COLO668 (cell line): ENCODE results near the gene LPCAT3.
A peak's percentile ranks its signal among the peaks of the same experiment; 100 is the strongest.
"Not testable (repeated sequence)": the region's sequence is repeated elsewhere in the genome, so short reads cannot be mapped to it uniquely, and the experiment has no call there.

Experiments
- DNase-seq: peaks from one replicate; lab custom pipeline; 2025; ENCODE audit not compliant: unreplicated experiment; lab: John Stamatoyannopoulos, UW

The LPCAT3 gene, protein sequence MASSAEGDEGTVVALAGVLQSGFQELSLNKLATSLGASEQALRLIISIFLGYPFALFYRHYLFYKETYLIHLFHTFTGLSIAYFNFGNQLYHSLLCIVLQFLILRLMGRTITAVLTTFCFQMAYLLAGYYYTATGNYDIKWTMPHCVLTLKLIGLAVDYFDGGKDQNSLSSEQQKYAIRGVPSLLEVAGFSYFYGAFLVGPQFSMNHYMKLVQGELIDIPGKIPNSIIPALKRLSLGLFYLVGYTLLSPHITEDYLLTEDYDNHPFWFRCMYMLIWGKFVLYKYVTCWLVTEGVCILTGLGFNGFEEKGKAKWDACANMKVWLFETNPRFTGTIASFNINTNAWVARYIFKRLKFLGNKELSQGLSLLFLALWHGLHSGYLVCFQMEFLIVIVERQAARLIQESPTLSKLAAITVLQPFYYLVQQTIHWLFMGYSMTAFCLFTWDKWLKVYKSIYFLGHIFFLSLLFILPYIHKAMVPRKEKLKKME

DNA sequence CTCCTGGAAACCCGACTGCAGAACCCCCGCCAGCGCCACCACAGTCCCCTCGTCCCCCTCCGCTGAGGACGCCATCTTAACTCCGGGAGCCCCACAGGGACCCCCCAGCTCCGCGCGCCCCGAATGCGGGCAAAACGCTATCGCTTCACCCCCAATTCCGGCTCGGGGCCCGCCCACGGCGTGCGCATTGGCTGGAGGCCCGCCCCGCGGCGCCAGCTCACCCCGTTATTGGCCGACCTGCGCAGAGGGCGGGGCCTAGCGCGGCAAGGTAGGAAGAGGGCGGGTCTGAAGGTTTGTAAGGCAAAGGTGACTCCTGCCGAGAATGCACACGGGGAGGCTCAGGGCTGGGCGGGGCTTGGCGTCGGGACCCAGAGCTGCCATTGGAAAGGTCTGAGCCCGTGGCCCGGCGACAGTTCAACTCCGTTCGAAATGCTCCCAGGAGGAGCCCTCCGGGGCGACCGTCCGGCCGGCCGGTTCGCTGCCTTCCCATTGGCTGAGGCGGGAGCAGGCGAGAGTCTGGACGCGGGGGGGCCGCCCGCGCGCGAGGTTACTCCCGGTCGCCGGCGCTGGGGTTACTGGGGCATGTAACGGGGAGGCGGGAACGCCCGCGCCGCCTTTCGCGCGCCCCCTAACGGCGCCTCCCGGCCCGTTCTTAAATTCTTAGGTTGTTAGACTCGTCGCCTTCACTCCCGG is at the start of gene LPCAT3:
LPCAT3 (minus strand) TSS at position 127 of the 693 bp plus-strand sequence; CDS start at position 75, 52 bp downstream.
- peak; percentile 96 for DNase-seq

DNA sequence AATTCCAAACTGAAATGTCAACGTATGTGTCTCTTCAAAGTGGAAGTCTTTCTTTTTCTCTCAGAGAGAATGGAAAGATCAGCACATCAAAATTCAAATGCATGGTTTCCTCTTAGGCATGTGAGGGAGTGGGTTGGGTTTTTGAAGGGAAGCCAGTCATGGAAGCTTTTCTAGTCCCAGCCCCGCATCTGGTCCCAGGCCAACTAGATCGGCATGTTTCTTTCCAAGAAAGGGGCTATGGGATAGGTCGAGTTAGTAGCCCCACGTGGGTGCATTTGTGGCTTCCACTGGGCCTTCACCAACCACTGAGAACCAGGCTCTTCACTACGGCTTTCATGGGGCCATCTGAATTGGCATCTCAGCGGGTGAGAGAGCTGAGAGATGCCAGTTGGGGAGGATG is 48.8 kb upstream of the LPCAT3 start:
- DNase-seq = no peak

DNA sequence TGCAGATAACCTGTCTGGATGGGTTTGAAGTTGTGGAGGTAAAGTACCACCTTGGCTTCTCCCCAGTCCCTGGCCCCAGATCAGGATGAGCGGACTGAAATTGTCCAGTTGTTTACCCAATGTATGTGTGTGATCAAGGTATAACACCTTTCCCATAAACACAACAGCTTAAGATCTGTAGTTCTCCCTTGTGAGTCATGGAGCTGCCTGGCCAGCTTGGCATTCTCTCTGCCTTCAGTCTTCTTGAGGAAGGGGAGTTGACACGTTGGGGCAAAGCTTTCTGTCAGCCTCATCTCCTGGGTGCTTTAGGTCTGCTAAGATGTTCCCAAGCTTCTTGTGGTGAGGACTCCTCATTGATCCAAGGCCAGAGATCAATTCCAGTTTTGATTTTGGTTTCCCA is 48.3 kb upstream of the LPCAT3 start:
- DNase-seq = no peak

DNA sequence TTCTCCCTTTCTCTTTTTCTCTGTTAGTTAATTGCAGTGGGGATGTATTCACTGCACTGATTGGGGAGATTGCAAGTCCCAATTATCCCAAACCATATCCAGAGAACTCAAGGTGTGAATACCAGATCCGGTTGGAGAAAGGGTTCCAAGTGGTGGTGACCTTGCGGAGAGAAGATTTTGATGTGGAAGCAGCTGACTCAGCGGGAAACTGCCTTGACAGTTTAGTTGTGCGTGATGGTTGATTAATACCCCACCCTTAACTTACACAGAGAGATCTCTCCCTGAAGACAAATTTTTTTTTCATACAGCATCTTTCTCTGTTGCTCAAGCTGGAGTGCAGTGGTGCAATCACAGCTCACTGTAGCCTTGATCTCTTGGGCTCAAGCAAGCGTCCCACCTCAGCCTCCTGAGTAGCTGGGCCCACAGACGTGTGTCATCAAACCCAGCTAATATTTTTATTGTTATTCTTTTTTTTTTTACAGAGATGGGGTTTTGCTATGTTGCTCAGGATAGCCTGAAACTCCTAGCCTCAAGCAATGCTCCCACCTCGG is 46.9 kb upstream of the LPCAT3 start:
- no peak for DNase-seq

DNA sequence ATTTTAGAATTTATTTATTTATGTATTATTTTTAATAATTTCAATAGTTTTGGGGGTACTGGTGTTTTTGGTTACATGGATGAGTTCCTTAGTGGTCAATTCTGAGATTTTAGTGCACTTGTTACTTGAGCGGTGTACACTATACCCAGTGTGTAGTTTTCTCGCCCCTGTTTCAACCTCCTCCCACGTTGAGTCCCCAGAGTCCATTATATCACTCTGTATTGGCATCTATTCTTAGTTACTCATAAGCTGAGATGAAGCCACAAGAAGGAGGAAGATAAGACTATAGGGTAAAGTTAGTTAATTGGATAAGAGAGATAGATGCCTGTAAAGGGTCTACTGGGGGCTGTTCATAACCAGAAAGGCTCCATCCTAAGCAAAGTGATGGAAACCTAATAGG is 46.2 kb upstream of the LPCAT3 start:
- no peak for DNase-seq

DNA sequence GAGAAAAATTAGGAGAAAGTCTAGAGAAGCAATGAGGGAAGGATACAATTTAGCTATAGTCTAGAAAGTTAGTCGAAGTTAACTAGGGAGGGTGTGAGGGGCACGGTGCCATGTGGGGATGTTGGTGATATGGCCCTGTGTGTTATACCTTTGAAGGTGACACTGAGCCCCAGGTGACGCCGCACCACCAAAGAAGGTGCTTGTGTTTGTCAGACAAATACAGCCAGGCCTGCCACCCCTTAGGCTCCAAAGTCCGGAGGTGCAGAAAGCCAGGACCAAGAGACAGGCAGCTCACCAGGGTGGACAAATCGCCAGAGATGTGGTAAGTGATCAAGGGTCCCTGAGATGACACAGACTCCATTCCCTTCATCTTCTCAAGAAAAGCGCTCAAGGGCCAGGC is 43.3 kb upstream of the LPCAT3 start:
- DNase-seq = no peak

DNA sequence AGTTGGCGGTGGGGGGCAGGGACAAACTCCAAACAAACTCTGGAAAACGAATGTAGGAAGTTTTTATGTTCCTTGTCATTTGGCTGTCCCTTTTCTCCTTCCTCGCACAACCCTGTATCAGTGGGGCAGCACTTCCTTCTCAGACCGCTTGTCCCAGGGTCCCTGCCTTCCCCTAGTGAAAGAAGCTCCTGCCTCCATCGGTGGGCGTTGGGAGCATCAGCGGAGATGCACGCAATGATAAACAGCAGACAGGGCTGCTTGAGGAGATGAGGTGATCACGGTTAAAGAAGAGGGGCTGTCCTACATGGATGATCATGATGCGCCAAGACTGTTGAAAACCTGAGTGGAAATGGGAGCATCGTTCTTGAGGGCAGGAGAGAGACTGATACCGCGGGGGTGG is 42.9 kb upstream of the LPCAT3 start:
- no peak for DNase-seq

DNA sequence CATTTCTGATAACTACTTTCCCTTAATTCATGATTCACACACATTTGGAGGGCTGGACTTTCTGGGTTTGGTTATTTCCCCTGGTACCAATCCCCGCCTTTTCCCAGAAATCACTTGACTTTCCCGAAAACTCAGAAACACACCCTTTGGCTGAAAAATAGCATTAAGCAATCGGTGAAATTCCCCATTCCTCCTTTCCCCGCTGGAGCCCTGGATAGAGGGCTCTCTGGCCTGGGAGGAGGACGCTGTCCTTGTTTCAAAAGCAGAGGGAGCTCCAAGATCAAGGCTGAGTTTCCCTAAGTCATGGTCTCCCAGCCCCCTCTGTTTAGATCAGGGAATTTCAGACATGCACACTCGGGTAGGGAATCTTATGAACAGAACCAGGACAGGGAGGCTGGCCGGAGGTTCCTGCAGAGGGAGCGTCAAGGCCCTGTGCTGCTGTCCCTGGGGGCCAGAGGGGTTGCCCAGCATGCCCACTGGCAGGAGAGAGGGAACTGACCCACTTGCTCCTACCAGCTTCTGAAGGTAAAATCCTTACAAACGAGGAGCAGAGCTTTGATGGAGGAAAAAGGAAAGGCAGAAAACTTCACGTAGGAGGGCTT is 42.2 kb upstream of the LPCAT3 start, which contains the start of gene C1S:
C1S (plus strand) TSS at position 366 of the 602 bp plus-strand sequence. CDS start 1,195 bp downstream, outside the sequence.
- DNase-seq = no peak

DNA sequence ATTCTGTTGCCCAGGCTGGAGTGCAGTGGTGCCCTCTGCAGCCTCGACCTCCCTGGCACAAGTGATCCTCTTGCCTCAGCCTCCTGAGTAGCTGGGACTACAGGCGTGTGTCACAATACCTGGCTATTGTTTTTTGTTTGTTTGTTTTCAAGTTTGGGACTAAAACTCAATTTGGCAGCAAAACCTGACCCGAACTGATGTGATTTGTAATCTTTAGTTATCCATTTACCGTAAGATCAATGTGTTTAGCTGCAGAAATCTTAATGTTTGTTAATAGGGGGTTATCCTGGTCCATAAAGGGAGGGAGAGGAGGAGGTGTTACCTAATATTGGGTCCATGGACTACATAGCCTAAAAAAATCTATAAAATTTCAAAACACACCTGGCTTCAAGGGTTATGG is 41.5 kb upstream of the LPCAT3 start:
- DNase-seq = no peak

DNA sequence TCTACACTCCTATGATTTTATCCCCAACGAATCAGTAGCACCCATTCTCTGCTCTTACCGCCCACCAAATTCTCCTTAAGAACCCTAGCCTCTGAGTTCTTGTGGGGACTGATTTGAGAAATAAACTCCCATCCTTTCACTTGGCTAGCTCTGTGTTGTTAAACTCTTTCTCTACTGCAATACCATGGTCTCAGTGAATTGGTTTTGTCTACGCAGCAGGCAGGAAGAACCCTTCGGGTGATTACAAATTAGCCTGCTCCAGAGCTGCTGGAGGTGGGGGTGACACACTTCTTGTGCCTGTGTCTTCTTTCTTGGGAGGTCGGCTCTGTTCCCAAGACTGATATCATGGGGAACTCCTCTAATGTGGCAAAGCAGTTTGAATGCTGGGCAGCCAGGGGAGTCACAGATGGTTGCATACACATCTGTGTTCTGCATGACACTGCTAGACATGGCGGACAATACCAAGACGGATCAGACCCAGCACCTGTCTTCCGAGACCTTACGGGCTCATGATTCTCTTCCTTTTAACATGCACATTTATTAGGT is 40.6 kb upstream of the LPCAT3 start:
- no peak for DNase-seq

DNA sequence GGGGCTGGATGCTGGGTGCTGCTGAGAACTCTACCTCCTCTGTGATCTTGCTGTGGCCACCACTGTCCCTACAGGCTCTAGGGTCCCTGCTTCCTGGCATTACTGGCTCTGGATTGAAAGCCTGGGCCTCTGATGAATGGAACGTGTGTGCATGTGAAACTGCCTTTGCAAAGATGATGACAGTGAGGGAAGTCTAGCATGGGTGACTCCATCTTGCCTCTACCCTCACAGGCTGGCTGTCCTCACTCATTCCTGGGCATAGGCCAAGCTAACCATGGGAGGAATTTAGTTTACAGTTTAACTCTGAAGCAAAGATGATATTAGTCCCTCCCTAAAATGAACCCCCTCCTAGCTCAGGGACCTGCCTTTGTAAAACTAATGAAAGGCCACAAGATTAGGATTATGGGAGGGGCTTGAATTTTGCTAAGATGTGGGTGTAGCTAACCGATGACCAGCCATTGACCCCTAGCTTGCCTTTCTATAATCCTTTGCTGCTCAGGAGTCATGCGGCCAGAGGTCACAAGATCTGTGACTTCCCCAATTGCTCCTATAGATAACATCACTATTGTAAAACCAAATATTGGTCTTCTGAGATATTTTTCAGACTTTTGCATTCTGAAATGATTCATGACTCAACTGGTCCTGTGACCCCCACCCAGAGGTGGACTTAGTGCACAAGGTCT is 40.0 kb upstream of the LPCAT3 start:
- DNase-seq = no peak

DNA sequence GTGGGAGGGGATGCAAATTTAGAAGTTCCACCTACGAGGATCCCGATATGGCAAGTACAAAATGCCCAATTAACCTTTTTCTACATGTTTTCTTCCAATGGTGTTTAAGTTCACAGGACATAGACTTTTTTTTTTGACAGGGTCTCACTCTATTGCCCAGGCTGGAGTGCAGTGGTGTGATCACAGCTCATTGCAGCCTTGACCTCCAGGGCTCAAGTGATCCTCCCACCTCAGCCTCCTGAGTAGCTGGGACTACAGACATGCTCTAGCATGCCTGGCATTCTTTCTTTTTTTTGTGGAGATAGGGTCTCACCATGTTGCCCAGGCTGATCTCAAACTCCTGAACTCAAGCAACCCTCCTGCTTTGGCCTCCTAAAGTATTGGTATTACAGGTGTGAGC is 37.5 kb upstream of the LPCAT3 start:
- not testable (repeated sequence) for DNase-seq

DNA sequence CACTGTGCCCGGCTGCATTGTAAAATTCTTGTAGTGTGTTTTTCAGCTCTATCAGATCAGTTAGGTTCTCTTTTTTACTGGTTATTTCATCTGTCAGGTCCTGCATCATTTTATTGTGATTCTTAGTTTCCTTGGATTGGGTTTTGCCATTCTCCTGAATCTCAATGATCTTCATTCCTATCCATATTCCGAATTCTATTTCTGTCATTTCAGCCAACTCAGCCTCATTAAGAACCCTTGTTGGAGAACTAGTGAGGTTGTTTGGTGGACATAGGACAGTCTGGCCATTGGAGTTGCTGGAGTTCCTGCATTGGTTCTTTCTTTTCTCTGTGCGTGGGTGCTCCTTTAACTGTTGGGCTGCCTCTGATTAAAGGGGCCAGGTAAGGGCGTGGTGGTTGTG is 36.6 kb upstream of the LPCAT3 start:
- no peak for DNase-seq

DNA sequence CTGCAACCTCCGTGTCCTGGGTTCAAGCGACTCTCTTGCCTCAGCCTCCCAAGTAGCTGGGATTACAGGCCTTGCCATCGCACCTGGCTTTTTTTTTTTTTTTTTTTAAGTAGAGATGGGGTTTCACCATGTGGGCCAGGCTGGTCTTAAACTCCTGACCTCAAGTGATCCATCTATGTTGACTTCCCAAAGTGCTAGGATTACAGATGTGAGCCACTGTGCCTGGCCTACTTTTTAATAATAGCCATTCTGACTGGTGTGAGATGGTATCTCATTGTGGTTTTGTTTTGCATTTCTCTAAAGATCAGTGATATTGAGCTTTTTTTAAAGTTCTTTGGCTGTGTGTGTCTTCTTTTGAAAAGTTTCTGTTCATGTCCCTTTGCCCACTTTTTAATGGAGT is 31.7 kb upstream of the LPCAT3 start:
- DNase-seq = not testable (repeated sequence)

DNA sequence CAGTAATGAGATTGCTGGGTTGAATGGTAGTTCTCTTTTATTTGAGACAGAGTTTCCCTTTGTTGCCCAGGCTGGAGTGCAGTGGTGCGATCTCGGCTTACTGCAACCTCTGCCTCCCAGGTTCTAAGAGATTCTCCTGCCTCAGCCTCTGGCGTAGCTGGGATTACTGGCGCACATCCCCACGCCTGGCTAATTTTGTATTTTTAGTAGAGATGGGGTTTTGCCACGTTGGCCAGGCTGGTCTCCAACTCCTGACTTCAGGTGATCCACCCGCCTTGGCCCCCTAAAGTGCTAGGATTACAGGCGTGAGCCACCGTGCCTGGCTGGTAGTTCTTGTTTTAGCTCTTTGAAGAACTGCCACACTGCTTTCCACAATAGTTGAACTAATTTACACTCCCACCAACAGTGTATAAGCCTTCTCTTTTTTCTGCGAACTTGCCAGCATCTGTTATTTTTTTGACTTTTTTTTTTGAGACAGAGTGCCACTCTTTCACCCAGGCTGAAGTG is 31.2 kb upstream of the LPCAT3 start:
- not testable (repeated sequence) for DNase-seq

DNA sequence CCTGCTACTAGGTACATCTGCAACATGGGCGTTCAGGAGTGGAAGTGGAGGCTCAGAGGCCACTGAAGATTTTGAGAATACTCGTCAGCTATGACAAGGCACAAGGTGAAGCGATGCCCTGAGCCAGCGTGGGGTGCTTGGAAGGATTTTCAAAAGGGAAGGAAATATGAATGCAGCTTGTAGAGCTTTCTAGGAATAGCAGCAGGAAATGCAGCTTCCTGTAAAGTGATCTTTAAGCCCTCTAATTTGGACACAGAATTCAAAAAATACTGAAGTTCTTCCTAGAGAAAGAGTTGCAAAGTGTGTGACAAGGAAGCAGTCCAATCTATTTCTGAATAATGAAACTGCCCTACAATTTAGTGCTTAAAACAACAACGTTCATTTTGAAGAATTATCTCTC is 29.0 kb upstream of the LPCAT3 start:
- DNase-seq = no peak

DNA sequence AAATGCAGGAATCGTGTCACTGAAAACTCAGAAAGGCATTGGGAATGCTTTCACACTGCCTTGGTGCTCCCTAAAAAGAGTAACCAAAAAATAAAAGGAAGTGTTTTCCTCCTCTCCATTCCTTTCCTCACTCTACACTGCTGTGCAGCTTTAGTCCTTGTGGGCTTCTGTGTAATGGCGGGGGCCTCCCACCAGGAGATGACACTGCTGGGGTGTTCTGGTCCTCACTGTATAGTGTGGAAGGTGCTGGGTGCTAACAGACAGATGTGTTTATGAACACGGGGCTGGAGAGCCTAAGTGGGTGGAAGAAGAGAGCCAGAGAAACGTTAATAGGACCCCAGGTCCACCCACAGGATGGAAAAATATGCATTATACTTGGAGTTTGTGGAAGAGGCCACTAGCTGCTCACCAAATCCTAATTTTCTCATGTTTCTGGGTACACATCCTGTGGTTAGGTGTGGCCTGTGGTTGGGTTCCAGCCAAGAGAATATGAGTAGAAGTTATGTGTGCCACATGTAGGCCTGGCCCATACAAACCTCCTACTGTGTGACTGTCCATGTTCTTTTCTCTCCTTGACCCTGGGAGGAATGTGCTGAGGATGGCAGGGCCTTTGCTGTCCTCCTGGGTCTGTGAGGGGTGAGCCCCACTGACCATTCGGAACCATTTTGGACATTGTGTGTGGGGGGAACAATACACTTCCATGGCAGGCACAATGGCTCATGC is 28.3 kb upstream of the LPCAT3 start:
- DNase-seq = no peak

DNA sequence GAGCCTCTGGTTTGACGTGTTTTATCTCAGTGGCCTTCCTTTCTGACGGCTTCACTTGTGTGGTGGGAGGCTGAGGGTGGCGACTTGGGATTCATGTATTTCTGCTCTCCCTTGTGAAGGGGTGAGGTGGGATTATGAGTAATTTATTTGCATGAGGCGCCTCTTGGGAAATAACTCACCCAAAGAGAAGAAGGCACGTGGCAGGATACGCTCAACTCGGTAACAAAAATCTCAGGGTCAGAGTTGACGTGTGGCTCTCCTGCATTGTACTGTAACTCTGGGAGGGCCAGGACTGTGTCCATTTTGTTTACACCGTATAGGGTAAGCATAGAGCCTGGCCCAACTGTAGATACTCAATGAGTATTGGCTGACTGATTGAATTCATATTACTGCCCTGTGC is 27.6 kb upstream of the LPCAT3 start:
- no peak for DNase-seq

DNA sequence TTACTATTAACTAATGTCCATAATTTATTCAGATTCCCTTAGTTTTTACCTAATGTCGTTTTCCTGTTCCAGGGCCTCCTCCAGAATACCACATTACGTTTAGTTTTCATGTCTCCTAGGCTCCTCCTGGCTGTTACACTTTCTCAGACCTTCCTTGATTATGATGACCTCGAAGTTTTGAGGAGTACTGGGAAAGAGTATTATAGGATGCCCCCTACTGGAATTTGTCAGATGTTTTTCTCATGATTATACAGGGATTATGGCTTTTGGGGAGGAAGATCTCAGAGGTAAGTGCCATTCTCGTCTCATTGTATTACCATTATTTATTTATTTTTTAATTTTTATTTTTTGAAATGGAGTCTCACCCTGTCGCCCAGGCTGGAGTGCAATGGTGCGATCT is 24.6 kb upstream of the LPCAT3 start:
- DNase-seq = no peak

DNA sequence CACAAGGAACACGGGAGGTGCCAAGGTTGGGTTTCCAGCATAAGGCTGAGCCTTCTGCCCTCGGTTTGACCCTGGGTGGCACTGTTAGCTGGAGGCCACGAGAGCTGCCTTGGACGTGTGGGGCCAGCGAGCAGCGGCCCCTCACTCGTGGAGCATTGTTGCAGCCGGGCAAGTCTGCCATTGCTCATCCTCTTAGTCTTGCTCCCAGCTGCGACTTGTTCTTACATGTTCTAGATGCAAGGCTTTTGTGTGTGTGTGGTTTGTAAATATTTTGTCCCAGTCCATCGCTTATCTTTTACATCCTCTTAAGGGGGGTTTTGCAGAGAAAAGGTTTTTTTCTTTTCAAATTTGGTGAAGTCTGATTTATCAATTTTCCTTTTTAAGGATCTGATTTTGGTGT is 21.1 kb upstream of the LPCAT3 start:
- DNase-seq = no peak
